Peyer's patch (tissue), 4 donors: Measurements from ENCODE around the gene GYG2. TPM values are rescaled to one million over a fixed set of nuclear protein-coding genes. Genes with fewer than 3 reads are reported as not detected.
"Not testable (repeated sequence)": the region's sequence is repeated elsewhere in the genome, so short reads cannot be mapped to it uniquely, and the experiment has no call there.

Source experiments
- DNase-seq, 3 donors: peaks; one replicate each; pipeline ENCODE4 v3.0.0-alpha.2; 2017 to 2019
- H3K27ac ChIP-seq, 4 donors: fragments of 200-600 bp; sonication (generic); one replicate each; pipeline ENCODE4 v1.5.1; 2016 to 2019
- H3K27me3 ChIP-seq, 2 donors: fragments of 200-600 bp; sonication (generic); one replicate each; pipeline ENCODE4 v1.5.1; 2019
- H3K36me3 ChIP-seq, 3 donors: fragments of 200-600 bp; sonication (generic); one replicate each; pipeline ENCODE4 v1.5.1; 2016 to 2019
- H3K4me1 ChIP-seq, 4 donors: fragments of 200-600 bp; sonication (generic); one replicate each; pipeline ENCODE4 v1.5.1; 2016 to 2019
- H3K4me3 ChIP-seq, 4 donors: fragments of 200-600 bp; sonication (generic); 1 replicate in 3 of 4; 2 replicates in 1 of 4; pipeline ENCODE4 v1.5.1; 2016 to 2019; ENCODE audit warnings: mild to moderate bottlenecking in 1 of 4
- H3K9me3 ChIP-seq, 4 donors: fragments of 200-600 bp; sonication (generic); one replicate each; pipeline ENCODE4 v1.5.1; 2016 to 2019; ENCODE audit warnings: mild to moderate bottlenecking in 1 of 4
- CTCF ChIP-seq, 6 experiments: fragments of 450-650 bp in 4 of 6; fragments of 200-600 bp in 2 of 6; sonication (generic) in 1 of 6; IDR thresholded peaks; one replicate each; pipeline ENCODE4 v1.5.1; 2017 to 2019; ENCODE audit warnings: antibody characterized with exemption in 6 of 6, mild to moderate bottlenecking in 3 of 6, moderate library complexity in 1 of 6
- POLR2A ChIP-seq, 2 donors: fragments of 450-650 bp; IDR thresholded peaks; one replicate each; pipeline ENCODE4 v1.5.1; 2017; ENCODE audit warnings: antibody characterized with exemption in 2 of 2, mild to moderate bottlenecking in 2 of 2, moderate library complexity in 2 of 2
- total RNA-seq, 4 donors: library from RNA; depleted of rRNA; stranded (reverse); fragments of >200 nt; gene quantifications; one replicate each; pipeline ENCODE4 v1.1.0, GENCODE V29; 2016

The GYG2 gene
- total RNA-seq, 4 donors from 2014 or later, result 0.70 to 3.9 (median 2.8) TPM

GRCh38 chrX:2897690-2898623 lies 69.2 kb downstream of the GYG2 start:
- DNase-seq, result peak in 2 of 3 donors; percentile 61 to 77
- H3K4me1 ChIP-seq, H3K27me3 ChIP-seq, H3K9me3 ChIP-seq, H3K36me3 ChIP-seq: not testable (repeated sequence)
- TF ChIP-seq POLR2A (IDR thresholded peaks at IDR 0.05), result peak; percentile 16 to 40
- Histone ChIP-seq H3K4me3 (peak overlapping the region in 2 of 4 donors; percentile 7 to 37), H3K27ac (peak overlapping the region in 2 of 4 donors; percentile 71 to 86)

- Histone ChIP-seq H3K27me3 (no peaks in the 10 kb centered on the region), H3K4me1 (no peaks in the 10 kb centered on the region), H3K9me3 (peaks cover 0 to 4% (median 0%) of the 10 kb centered on the region in 4 donors), H3K27ac (peak overlapping the region in 2 of 4 donors; percentile 71 to 86), H3K4me3 (peak overlapping the region in 2 of 4 donors; percentile 7 to 37), H3K36me3 (no peaks in the 10 kb centered on the region)
- DNase-seq, result peak in 1 of 3 donors; percentile 50
- TF ChIP-seq CTCF (IDR thresholded peaks at IDR 0.05), result no peak
- no peak for TF ChIP-seq POLR2A (IDR thresholded peaks at IDR 0.05)
These were observed 70.2 kb downstream of the GYG2 start for GRCh38 chrX:2898846-2899512.

GRCh38 chrX:2901367-2902036 lies 72.8 kb downstream of the GYG2 start:
- no peak for DNase-seq
- Histone ChIP-seq H3K4me3 (no peak overlapping the region), H3K27ac (no peak overlapping the region), H3K27me3 (no peaks in the 10 kb centered on the region), H3K36me3 (no peaks in the 10 kb centered on the region), H3K4me1 (no peaks in the 10 kb centered on the region), H3K9me3 (peaks cover 0 to 10% (median 0%) of the 10 kb centered on the region in 4 donors)
- TF ChIP-seq POLR2A (IDR thresholded peaks at IDR 0.05), result no peak
- TF ChIP-seq CTCF (IDR thresholded peaks at IDR 0.05), result no peak

GRCh38 chrX:2902841-2903240 lies 74.1 kb downstream of the GYG2 start:
- H3K36me3 ChIP-seq, result peaks cover 0 to 4% (median 0%) of the 10 kb centered on the region in 3 donors
- DNase-seq, result no peak
- H3K4me1 ChIP-seq, result no peaks in the 10 kb centered on the region
- no peak overlapping the region for H3K4me3 ChIP-seq
- no peak overlapping the region for H3K27ac ChIP-seq
- H3K27me3 ChIP-seq, result no peaks in the 10 kb centered on the region
- TF ChIP-seq CTCF (IDR thresholded peaks at IDR 0.05), result no peak
- no peak for TF ChIP-seq POLR2A (IDR thresholded peaks at IDR 0.05)
- peaks cover 0 to 10% (median 0%) of the 10 kb centered on the region in 4 donors for H3K9me3 ChIP-seq

- Histone ChIP-seq H3K36me3 (peaks cover 0 to 4% (median 0%) of the 10 kb centered on the region in 3 donors), H3K4me3 (no peak overlapping the region), H3K27ac (no peak overlapping the region), H3K4me1 (no peaks in the 10 kb centered on the region), H3K27me3 (no peaks in the 10 kb centered on the region), H3K9me3 (peaks cover 0 to 10% (median 0%) of the 10 kb centered on the region in 4 donors)
- TF ChIP-seq POLR2A (IDR thresholded peaks at IDR 0.05), result no peak
- TF ChIP-seq CTCF (IDR thresholded peaks at IDR 0.05), result peak in 3 of 6 experiments; percentile 5 to 27 (median 8)
- no peak for DNase-seq
These were observed 74.6 kb downstream of the GYG2 start for GRCh38 chrX:2903366-2903765.
